Fibroblast of skin of right quadriceps (primary cell): Measurements from ENCODE around the gene GPR78.
"Not testable (repeated sequence)": the region's sequence is repeated elsewhere in the genome, so short reads cannot be mapped to it uniquely, and the experiment has no call there.

Source experiments
- DNase-seq: peaks from one replicate; pipeline ENCODE4 v3.0.0-alpha.2; 2013

The GPR78 gene

DNA sequence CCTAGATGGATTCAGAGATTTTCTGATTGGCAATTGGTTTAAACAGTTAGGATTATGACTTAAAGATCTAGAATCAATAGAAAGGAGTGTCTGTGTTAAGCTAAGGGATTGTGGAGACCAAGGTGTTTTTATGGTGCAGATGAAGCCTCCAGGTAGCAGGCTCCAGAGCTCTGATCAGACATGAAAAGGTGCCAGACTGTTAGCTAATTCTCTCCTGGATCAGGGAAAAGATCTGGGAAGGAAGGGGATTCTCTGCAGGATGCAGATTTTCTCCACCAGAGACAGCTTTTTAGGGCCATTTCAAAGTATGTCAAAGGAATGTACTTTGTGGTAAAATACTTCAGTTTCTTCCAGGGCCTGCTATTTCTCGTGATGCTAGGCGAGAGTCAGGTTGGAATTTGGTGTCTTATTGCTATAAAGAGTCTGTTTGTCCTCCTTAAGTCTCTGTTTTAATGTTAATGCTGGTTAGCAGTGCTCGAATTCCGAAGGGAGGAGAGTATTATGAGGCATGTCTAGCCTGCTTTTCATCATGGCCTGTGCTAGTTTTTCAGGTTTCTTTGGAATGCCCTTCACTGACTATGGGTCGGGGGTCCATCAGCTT is 12.0 kb upstream of the GPR78 start:
- DNase-seq: peak; percentile 28

DNA sequence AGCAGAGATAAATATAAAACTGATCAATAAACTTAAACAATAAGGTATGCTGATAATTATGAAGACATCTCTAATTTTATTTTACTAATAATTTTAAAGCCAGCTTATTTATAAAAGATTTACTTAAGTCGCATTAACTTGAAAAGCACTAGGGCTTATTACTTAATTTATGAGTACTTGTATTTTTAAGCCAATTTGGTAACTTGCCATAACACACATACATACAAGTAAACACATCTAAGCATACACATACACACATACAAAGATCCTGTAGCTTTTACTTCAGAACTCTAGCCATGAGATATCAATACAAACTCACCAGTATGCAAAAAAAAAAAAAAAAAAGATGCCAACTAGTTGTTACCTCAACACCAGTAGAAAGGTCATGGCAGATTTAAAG is 10.0 kb upstream of the GPR78 start:
- DNase-seq: no peak

DNA sequence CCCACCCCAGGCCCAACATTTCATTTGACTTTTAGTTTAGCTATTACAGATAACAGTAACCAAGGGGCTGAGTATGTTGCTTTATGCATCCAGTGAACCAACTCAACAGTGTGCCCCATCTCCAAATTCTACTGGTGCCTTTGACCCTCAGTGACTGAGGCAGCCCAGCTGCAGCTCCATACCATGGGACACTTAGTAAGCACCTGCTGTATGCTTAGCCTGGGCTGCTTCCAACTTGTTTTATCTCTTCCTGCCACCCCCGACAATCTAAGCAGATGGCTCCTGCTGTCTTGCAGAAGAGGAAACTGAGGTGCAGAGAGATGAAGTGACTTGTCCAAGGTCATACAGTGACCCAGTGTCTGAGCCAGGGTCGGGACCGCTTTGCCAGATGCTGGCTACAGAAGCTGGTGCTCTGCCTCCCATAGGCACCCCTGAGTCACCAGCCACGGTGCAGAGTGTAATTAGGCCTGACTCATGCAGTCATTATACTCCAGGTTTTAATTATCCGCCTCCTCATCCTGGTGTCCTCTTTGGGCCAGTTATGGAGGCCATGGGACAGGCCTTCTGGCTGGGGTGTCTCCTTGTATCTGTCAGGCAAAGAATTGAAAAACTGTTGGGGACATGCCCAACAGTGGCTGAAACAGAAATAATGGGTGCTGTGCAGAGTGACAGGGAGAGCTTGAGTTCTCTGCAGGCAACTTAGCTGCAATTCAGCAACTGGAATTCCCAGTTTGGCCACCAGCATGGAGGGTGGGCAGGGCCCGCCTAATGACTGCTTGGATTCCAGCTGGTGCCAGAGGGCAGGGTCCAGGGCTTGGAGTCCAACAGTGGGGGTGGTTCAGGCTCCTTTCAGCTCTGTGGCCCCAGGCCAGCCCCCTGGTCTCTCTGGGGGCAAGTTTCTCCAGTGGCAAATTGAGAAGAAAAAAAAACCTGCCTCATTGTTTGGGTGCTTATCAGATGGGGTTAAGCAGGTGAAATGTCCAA is 8.2 kb upstream of the GPR78 start:
- DNase-seq: no peak

DNA sequence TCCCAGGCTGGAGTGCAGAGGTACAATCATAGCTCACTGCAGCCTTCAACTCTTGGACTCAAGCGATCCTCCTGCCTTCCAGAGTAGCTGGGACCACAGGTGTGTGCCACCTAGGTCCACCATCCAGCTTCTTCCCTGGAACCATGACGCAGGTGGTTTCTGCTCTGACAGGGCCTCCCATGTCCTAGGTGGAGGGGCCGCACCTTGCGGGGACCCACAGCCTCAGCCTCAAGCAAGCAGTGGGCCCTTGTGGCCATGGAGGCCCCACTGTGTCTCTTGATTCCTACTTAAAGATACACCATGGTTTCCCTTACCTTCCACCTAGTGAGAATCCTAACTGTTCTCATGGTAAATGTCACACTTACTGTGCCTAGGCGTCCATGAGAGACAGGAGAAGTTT is 6.9 kb upstream of the GPR78 start:
- no peak for DNase-seq

GRCh38 chr4:8574796-8575370 is 5.3 kb upstream of the GPR78 start:
- no peak for DNase-seq

- no peak for DNase-seq
Observed at GRCh38 chr4:8575457-8575856, 4.7 kb upstream of the GPR78 start.

DNA sequence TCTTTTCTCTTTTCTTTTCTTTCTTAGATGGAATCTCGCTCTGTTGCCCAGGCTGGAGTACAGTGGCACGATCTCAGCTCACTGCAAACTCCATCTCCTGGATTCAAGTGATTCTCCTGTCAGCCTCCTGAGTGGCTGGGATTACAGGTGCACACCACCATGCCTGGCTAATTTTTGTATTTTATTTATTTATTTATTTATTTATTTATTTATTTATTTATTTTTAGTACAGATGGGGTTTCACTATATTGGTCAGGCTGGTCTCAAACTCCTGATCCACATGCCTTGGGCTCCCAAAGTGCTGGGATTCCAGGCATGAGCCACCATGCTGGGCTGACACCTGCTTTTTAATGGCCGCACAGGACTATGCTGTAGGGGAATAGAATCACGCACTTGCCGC is 3.6 kb upstream of the GPR78 start:
- not testable (repeated sequence) for DNase-seq

GRCh38 chr4:8577046-8577445 is 3.1 kb upstream of the GPR78 start:
- no peak for DNase-seq

DNA sequence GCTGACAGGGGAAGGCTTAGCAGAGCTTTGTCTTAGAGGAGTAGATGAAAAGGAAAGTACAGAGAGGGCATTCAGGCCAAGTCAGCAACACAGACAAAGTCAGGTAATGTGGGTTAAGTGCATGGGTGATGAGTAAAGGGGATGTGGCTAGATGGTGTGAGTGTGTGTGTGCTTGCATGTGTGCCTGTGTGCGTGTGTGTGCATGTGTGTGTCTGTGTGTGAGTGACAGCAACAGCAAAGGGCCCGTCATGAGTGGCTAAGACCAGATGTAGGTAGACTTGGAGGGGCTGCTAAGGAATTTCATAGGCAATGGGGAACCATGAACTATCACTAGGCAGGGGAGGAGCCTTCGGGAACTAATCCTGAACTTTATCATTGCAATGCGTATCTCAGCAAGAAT is 2.2 kb upstream of the GPR78 start:
- no peak for DNase-seq

- no peak for DNase-seq
Observed at GRCh38 chr4:8578717-8579116, 1.5 kb upstream of the GPR78 start.

DNA sequence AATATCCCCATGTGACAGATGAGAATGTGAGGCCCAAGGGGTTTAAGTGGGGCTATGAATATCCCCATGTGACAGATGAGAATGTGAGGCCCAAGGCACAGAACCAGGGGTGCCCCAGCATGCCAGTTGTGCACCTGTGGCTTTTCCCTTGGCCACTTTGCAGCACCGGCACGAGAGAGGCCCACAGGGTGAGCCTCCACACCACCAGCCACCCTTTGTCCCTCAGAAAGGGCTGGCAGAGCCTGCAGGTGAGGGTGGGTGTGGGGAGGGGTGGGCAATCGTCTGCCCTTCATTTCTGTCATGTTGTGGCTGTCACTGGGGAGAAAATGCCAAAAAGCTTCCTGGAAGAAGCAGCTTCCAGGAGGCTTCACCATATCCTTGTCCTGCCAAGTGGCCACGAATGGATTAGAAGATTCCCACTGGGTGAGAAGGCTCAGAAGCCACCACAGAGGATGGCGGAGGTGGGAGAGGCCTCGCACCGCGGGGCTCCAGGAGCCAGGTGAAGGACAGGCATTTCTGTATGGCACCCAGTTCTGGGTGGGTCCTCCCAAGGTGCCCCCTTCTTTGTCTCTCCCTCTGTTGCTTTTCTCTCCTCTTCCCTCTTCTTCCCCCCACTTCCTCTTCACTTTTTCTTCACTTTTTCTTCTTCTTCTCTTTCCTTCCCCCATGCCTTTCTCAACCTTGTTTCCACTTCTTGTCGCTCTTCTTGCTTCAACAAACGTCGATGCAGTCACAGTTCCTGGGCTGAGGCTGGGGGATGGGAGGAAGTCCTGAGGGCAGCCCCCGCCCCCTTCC is 469 bp upstream of the GPR78 start:
- no peak for DNase-seq

DNA sequence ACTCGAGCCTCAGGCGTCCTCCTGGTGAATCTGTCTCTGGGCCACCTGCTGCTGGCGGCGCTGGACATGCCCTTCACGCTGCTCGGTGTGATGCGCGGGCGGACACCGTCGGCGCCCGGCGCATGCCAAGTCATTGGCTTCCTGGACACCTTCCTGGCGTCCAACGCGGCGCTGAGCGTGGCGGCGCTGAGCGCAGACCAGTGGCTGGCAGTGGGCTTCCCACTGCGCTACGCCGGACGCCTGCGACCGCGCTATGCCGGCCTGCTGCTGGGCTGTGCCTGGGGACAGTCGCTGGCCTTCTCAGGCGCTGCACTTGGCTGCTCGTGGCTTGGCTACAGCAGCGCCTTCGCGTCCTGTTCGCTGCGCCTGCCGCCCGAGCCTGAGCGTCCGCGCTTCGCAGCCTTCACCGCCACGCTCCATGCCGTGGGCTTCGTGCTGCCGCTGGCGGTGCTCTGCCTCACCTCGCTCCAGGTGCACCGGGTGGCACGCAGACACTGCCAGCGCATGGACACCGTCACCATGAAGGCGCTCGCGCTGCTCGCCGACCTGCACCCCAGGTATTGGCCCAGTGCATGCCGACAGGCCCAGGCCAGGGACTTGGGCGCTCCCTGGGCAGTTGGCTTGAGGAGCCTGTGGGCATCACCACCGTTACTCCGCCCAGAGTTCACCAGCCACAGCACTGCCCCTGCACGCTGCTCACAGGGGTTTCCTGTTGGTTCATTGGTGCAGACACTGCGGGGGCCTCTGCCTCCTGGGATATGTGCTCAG is 1.1 kb downstream of the GPR78 start:
- no peak for DNase-seq

DNA sequence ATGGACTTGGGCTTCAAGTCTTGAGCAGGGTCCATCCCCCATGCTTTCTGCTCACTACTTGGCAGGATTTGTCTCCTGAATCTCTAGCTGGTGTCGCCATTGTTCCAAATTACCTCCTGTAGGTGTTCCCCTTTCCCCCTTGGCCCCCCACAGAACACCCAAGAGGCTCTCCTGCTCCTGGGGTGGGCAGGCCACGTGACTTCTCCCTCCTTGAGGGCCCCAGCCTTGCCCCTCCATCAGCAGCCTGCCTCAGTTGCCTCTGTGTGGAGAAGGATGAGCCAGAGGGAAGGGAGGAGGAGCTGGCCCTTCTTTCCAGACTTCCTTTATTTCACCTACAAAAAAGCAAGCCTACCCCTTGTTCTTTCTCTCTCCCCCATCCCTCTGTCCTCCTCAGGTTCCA is 1.8 kb downstream of the GPR78 start:
- DNase-seq: no peak

DNA sequence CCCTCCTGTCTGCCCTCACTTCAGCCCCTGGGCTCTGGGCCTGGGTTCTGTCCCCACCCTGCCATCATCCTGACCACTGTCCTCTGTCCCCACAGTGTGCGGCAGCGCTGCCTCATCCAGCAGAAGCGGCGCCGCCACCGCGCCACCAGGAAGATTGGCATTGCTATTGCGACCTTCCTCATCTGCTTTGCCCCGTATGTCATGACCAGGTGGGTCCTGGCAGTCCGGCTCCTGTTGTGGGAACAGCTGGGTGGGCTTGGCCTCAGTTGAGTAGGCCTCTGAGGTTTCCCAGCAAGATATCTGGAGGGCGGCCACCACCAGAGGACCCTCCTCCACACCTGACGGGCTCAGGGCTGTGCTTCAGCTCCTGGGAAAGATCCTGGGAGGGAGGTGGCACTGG is 2.2 kb downstream of the GPR78 start:
- DNase-seq: no peak

GRCh38 chr4:8582941-8583654 is 2.9 kb downstream of the GPR78 start:
- DNase-seq: no peak

DNA sequence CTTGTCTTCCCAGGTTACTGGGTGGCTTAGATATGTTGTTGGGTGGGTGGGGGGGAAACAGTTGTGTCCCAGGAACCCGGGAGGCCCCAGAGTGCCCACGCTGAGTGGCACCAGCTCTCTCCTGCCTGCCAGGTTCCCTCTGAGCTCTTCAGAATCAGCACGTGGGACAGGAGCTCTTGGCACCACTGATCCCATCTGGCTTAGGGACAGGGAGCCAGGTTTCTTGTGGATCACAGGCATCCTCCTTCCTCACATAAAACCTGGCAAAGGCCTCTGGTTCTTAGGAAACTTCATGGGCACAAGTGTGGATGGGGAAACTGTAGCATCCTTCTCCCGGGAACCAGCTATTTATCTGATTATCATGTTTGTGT is 3.4 kb downstream of the GPR78 start:
- no peak for DNase-seq

DNA sequence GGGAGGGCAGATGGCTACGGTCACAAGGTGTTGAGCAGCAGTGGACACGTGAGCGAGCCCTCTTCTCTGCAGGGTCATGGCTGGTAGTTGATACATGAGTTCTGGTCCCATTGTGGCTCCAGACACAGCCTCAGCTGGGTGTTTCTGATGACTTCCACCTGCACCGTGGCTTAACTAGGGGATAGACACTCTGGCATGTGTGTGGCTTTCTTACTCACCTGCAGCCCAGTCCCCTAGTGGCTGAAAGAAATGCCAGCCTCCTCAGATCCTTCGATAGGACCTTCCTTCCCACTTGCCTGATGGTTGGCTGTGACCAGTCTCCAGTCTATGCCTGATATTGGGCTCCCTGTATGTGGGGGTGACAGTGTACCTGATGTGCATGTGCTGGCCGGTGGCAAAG is 5.0 kb downstream of the GPR78 start:
- DNase-seq: no peak

DNA sequence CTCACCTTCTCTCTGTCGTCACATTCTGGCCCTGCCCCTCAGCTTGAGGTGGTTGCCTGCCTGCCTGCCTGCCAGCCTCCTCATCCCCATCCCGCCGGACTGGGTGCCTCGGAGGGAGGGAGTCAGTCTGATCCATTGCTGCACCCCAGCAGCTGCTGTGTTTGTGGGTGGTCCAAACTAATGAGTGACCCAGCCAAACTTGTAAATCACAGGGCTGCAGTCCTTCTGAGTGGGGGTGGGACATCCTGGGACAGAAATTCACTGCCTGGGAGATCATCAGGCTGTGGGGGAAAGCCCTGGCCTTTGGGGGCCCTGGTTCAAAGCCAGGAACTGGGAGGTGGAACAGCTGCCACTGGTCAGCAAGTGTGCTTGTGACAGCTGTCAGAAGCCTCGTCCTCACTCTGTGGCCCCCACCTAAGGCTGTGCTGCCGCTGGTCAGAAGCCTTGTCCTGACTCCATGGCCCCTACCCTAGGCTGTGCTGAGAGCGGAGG is 5.6 kb downstream of the GPR78 start:
- DNase-seq: no peak

DNA sequence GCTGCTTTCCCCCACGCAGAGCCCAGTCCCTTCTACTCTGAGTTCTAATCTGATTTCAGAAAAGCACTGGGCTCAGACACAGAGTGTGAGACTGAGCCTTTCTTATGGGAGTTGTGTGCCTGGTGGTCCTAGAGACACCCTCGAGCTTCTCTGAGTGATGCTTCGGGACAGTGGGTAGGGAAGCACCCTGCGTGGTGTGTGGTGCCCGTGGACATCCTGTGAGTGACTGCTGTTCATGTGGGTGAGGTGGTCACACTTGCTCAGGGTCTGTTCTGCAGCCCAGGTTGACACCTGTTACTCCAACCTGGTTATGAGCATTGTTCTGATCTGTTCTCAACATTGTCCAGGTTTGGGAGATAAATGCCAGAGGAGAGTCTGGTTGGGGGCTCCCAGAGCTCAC is 6.1 kb downstream of the GPR78 start:
- DNase-seq: no peak

GRCh38 chr4:8586671-8587468 is 6.7 kb downstream of the GPR78 start:
- no peak for DNase-seq
